Stomach (tissue), 9 donors: Measurements from ENCODE around the gene C19orf85. TPM values are rescaled to one million over a fixed set of nuclear protein-coding genes. Genes with fewer than 3 reads are reported as not detected.

Source experiments
- DNase-seq, 2 donors: peaks; one replicate each; pipeline versions ENCODE4 v3.0.0 to v3.0.0-alpha.2; 2013 to 2019
- H3K27ac ChIP-seq, 5 donors: fragments of 200-600 bp in 4 of 5; sonication (generic) in 4 of 5; one replicate each; pipeline ENCODE4 v1.5.1; 2013 to 2019; ENCODE audit warnings: mild to moderate bottlenecking in 1 of 5, moderate library complexity in 1 of 5
- H3K27me3 ChIP-seq, 3 donors: fragments of 200-600 bp; sonication (generic); one replicate each; pipeline ENCODE4 v1.5.1; 2017 to 2019; ENCODE audit warnings: mixed run types in 1 of 3
- H3K36me3 ChIP-seq, 4 donors: fragments of 200-600 bp; sonication (generic); 1 replicate in 3 of 4; 2 replicates in 1 of 4; pipeline ENCODE4 v1.5.1; 2016 to 2019
- H3K4me1 ChIP-seq, 4 donors: fragments of 200-600 bp; sonication (generic); one replicate each; pipeline ENCODE4 v1.5.1; 2016 to 2019
- H3K4me3 ChIP-seq, 4 donors: fragments of 200-600 bp; sonication (generic) in 3 of 4; one replicate each; pipeline ENCODE4 v1.5.1; 2016 to 2019; ENCODE audit warnings: mild to moderate bottlenecking in 1 of 4
- H3K9me3 ChIP-seq, 4 donors: fragments of 200-600 bp; sonication (generic); one replicate each; pipeline ENCODE4 v1.5.1; 2016 to 2019
- EP300 ChIP-seq: sonication (generic); formaldehyde crosslinking; IDR thresholded peaks from one replicate; pipeline ENCODE4 v1.6.1; 2017; ENCODE audit warnings: antibody characterized with exemption
- POLR2A ChIP-seq, 4 donors: fragments of 450-650 bp; IDR thresholded peaks; one replicate each; pipeline ENCODE4 v1.6.1; 2016; ENCODE audit warnings: antibody characterized with exemption in 4 of 4, control low read depth in 2 of 4, mild to moderate bottlenecking in 1 of 4, moderate library complexity in 1 of 4
- POLR2AphosphoS5 ChIP-seq, 3 donors: sonication (generic); formaldehyde crosslinking; IDR thresholded peaks; one replicate each; pipeline ENCODE4 v1.6.1; 2016; ENCODE audit warnings: antibody characterized with exemption in 3 of 3
- WGBS, 5 donors: extraction: QIAGEN DNeasy Blood & Tissue Kit in 3 of 5; methylation state at CpG; one replicate each; pipeline versions ENCODE4 v1.1.5 to v1.1.7; 2013 to 2018; 5-methylcytosine and 5-hydroxymethylcytosine counted together
- intact Hi-C: fragments of 100-400 bp; cut with DNase I; formaldehyde crosslinking; loops from one replicate; pipeline ENCODE4 v1.15.1; 2023; ENCODE audit warnings: low total_unique reads
- polyA plus RNA-seq, 3 donors: library from polyadenylated mRNA; stranded (reverse); fragments of 200-250 nt; gene quantifications; one replicate each; pipeline ENCODE4 v1.2.3, GENCODE V29; 2013
- total RNA-seq, 5 donors: library from RNA; depleted of rRNA; stranded (reverse); fragments of >200 nt; gene quantifications; one replicate each; pipeline versions ENCODE4 v1.1.0 to v1.2.3, GENCODE V29; 2014 to 2016
- TF ChIP-seq, protein P1 (sequence below), 7 experiments: fragments of 450-650 bp in 4 of 7; fragments of 200-600 bp in 3 of 7; sonication (generic) in 3 of 7; IDR thresholded peaks; one replicate each; pipeline ENCODE4 v1.5.1; 2016 to 2019; ENCODE audit warnings: antibody characterized with exemption in 7 of 7, control low read depth in 2 of 7, mild to moderate bottlenecking in 1 of 7
- donor health status: healthy with polysubstance abuse.
- donor health status: Bipolar disorder and iron deficiency.
- donor health status: healthy.

C19orf85 gene
- total and polyA plus RNA-seq, 8 donors, result 0.23 TPM; not detected in 7

DNA sequence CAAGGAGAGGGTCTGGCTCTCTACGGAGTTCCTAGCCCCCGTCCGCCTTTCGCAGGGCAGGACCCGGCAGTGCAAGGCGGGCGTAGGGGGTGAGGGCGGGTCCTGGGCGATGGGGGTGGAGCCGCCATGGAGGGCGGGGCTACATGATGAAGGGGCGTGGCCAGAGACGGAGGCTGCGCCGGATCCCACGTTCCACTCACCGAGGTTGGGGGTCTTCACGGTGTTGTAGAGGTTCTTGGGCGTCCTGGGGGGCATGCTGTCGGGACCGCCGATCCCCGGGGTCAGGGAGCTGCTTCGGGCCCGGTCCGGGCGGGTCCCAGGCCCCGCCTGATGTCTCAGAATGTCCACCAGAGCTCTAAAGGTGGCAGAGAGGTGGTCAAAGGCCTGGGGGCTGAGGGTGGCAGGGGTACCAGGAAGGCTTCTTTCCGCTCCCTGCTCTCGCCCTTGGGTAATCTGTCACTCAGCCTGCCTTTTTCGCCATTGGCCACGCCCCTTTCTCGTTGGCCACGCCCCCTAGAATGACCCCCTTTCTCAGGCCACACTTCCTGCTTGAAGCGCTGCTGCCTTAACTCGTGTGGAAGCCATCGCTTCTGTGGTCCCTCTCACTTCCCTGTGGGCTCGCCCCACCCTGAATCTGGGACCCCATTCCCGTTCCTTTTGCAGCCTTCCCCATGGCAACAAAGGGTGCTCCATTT lies 24.0 kb downstream of the C19orf85 start:
- Histone ChIP-seq H3K27me3 (peaks cover 22 to 100% (median 81%) of the 10 kb centered on the region in 3 donors), H3K36me3 (no peaks in the 10 kb centered on the region), H3K4me1 (peaks cover 4 to 31% (median 23%) of the 10 kb centered on the region in 4 donors), H3K4me3 (no peak overlapping the region), H3K27ac (no peak overlapping the region), H3K9me3 (no peaks in the 10 kb centered on the region)
- no peak for DNase-seq
- intact Hi-C loops, result no loop called here
- TF ChIP-seq POLR2A (IDR thresholded peaks at IDR 0.05) (no peak), POLR2AphosphoS5 (IDR thresholded peaks at IDR 0.05) (no peak), EP300 (no peak)
- TF ChIP-seq, protein P1, sequence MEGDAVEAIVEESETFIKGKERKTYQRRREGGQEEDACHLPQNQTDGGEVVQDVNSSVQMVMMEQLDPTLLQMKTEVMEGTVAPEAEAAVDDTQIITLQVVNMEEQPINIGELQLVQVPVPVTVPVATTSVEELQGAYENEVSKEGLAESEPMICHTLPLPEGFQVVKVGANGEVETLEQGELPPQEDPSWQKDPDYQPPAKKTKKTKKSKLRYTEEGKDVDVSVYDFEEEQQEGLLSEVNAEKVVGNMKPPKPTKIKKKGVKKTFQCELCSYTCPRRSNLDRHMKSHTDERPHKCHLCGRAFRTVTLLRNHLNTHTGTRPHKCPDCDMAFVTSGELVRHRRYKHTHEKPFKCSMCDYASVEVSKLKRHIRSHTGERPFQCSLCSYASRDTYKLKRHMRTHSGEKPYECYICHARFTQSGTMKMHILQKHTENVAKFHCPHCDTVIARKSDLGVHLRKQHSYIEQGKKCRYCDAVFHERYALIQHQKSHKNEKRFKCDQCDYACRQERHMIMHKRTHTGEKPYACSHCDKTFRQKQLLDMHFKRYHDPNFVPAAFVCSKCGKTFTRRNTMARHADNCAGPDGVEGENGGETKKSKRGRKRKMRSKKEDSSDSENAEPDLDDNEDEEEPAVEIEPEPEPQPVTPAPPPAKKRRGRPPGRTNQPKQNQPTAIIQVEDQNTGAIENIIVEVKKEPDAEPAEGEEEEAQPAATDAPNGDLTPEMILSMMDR (IDR thresholded peaks at IDR 0.05), result no peak
- 3 to 12% (median 9%) methylated on average over 7 to 39 of the region's 39 CpGs for WGBS, 5 donors

DNA sequence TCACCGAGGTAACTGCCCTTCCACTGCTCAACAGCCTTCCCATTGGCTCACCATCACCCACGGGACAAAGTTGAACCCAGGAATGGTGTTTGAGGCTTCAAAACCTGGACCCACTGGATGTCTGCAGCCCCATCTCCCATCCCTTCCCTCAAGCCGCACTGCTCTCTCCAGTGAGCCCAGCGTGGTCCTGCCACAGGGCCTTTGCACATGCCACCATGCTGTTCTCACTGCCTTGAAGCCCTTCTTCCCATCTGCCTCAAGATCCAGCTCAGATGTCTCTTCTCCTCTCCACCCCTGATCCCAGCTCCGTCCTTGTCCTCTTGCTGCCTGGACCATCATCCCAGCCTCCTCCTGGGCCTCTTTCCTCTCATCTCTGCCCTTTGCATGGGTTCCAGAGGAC lies 25.5 kb downstream of the C19orf85 start:
- intact Hi-C loops, result no loop called here
- Histone ChIP-seq H3K9me3 (no peaks in the 10 kb centered on the region), H3K36me3 (no peaks in the 10 kb centered on the region), H3K27me3 (peaks cover 16 to 87% (median 67%) of the 10 kb centered on the region in 3 donors), H3K4me3 (no peak overlapping the region), H3K27ac (no peak overlapping the region), H3K4me1 (peaks cover 4 to 31% (median 23%) of the 10 kb centered on the region in 4 donors)
- 69 to 76% (median 72%) methylated on average over 5 of the region's 5 CpGs for WGBS, 5 donors
- no peak for DNase-seq
- TF ChIP-seq POLR2A (IDR thresholded peaks at IDR 0.05), result no peak
- TF ChIP-seq, protein P1 (IDR thresholded peaks at IDR 0.05), result no peak
- no peak for TF ChIP-seq POLR2AphosphoS5 (IDR thresholded peaks at IDR 0.05)
- TF ChIP-seq EP300, result no peak

- WGBS, 5 donors, result 2 to 7% (median 4%) methylated on average over 16 to 17 of the region's 17 CpGs
- H3K4me1 ChIP-seq, result peaks cover 4 to 28% (median 17%) of the 10 kb centered on the region in 4 donors
- peak; percentile 55 to 89 for DNase-seq
- no peaks in the 10 kb centered on the region for H3K36me3 ChIP-seq
- H3K27me3 ChIP-seq, result peaks cover 19 to 87% (median 66%) of the 10 kb centered on the region in 3 donors
- TF ChIP-seq EP300 (no peak), POLR2AphosphoS5 (IDR thresholded peaks at IDR 0.05) (no peak), POLR2A (IDR thresholded peaks at IDR 0.05) (no peak)
- TF ChIP-seq, protein P1 (IDR thresholded peaks at IDR 0.05), result no peak
- intact Hi-C loops, result no loop called here
- no peak overlapping the region for H3K27ac ChIP-seq
- no peak overlapping the region for H3K4me3 ChIP-seq
- H3K9me3 ChIP-seq, result no peaks in the 10 kb centered on the region
These were observed 27.1 kb downstream of the C19orf85 start for GRCh38 chr19:55437410-55437809.

- intact Hi-C loops, result no loop called here
- Histone ChIP-seq H3K4me1 (peaks cover 4 to 22% (median 11%) of the 10 kb centered on the region in 4 donors), H3K36me3 (no peaks in the 10 kb centered on the region), H3K27ac (no peak overlapping the region), H3K4me3 (no peak overlapping the region), H3K9me3 (no peaks in the 10 kb centered on the region), H3K27me3 (peaks cover 23 to 87% (median 66%) of the 10 kb centered on the region in 3 donors)
- DNase-seq, result no peak
- WGBS, 5 donors, result 40 to 46% (median 45%) methylated on average over 8 of the region's 8 CpGs
- TF ChIP-seq POLR2A (IDR thresholded peaks at IDR 0.05) (no peak), EP300 (no peak)
These were observed 27.7 kb downstream of the C19orf85 start for GRCh38 chr19:55436847-55437246.

DNA sequence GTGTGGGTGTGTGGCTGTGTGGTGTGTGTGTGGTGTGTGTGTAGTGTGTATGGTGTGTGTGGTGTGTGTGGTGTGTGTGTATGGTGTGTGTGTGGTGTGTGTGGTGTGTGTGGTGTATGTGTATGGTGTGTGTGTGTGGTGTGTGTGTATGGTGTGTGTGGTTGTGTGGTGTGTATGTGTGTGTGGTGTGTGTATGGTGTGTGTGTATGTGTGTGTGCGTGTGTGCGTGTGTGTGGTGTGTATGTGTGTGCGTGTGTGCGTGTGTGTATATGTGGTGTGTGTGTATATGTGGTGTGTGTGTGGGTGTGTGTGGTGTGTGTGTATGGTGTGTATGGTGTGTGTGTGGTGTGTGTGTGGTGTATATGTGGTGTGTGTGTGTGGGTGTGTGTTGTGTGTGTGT lies 29.5 kb downstream of the C19orf85 start:
- DNase-seq, result no peak
- 89 to 99% (median 91%) methylated on average over 4 of the region's 4 CpGs for WGBS, 5 donors
- H3K36me3 ChIP-seq, result no peaks in the 10 kb centered on the region
- TF ChIP-seq POLR2AphosphoS5 (IDR thresholded peaks at IDR 0.05), result no peak
- no peak for TF ChIP-seq EP300
- TF ChIP-seq, protein P1 (IDR thresholded peaks at IDR 0.05), result no peak
- no peak for TF ChIP-seq POLR2A (IDR thresholded peaks at IDR 0.05)
- H3K9me3 ChIP-seq, result no peaks in the 10 kb centered on the region
- H3K4me3 ChIP-seq, result no peak overlapping the region
- no peak overlapping the region for H3K27ac ChIP-seq
- intact Hi-C loops, result no loop called here
- H3K4me1 ChIP-seq, result peaks cover 0 to 6% (median 0%) of the 10 kb centered on the region in 4 donors
- peaks cover 15 to 87% (median 52%) of the 10 kb centered on the region in 3 donors for H3K27me3 ChIP-seq
